ENCODE results near the gene GRIK2.
"Not testable (repeated sequence)": the region's sequence is repeated elsewhere in the genome, so short reads cannot be mapped to it uniquely, and the experiment has no call there.

The GRIK2 gene

DNA sequence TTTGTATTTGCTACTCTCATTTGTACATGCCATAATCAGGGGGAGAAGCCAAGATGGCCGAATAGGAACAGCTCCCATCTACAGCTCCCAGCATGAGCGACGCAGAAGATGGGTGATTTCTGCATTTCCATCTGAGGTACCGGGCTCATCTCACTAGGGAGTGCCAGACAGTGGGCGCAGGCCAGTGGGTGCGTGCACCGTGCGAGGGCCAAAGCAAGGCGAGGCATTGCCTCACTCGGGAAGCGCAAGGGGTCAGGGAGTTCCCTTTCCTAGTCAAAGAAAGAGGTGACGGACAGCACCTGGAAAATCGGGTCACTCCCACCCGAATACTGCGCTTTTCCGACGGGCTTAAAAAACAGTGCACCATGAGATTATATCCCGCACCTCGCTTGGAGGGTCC lies 694.7 kb downstream of the GRIK2 start:
- not testable (repeated sequence) for H2AK5ac ChIP-seq (ENCODE audit: low read length); H3K9ac ChIP-seq (ENCODE audit: low read length); H3K79me2 ChIP-seq (ENCODE audit: control insufficient read depth, insufficient read depth, low read length, poor library complexity); H3K4me3 ChIP-seq (ENCODE audit: low read depth, low read length); DNase-seq; H2BK120ac ChIP-seq (ENCODE audit: insufficient read depth, low read length, poor library complexity); H3K4me1 ChIP-seq (ENCODE audit: control insufficient read depth in 1 of 2, insufficient read depth in 2 of 2, low read length in 2 of 2); H2BK12ac ChIP-seq (ENCODE audit: low read length); H3K14ac ChIP-seq (ENCODE audit: low read length); H3K9me3 ChIP-seq (ENCODE audit: insufficient read depth, low read depth, low read length); H4K8ac ChIP-seq (ENCODE audit: low read depth, low read length); H3K36me3 ChIP-seq (ENCODE audit: control insufficient read depth in 1 of 2, insufficient read depth in 2 of 2, low read length in 2 of 2); H4K12ac ChIP-seq (ENCODE audit: low read depth, low read length); H3K4ac ChIP-seq (ENCODE audit: low read depth, low read length); H3K18ac ChIP-seq (ENCODE audit: low read length); H3K27me3 ChIP-seq (ENCODE audit: insufficient read depth, low read length); H3K4me2 ChIP-seq (ENCODE audit: low read length); H3K27ac ChIP-seq (ENCODE audit: low read depth, low read length); H2BK5ac ChIP-seq (ENCODE audit: low read depth, low read length, poor library complexity); H3K79me1 ChIP-seq (ENCODE audit: low read length); H3K23ac ChIP-seq (ENCODE audit: low read length); H4K91ac ChIP-seq (ENCODE audit: low read depth, low read length); H2AFZ ChIP-seq (ENCODE audit: insufficient read depth, low read length, poor library complexity)
- no CpG with 5 or more reads among the region's 19 CpGs for WGBS (ENCODE audit: extremely low coverage, insufficient coverage, insufficient read length)

DNA sequence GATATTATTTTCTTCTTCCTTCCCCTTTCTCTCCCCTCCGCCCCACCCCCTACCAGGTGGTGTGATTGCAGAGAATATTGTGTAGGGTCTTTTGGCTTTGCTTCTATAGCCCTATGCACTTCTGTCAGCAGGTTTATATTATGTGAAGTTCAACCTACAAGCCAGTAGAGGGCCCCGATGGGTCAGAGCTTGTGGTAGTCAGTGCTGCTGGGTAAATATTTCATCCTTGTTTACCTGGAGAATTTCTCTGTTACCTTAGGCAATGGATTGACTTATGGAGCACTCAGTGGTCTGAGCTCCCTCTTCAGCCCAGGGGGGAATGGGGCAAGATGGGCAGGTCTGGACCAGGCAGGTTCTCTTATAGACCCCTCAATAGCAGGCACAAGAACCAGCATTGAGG lies 720.9 kb downstream of the GRIK2 start:
- Histone ChIP-seq H3K27me3 (ENCODE audit: insufficient read depth, low read length) (no peaks in the 10 kb centered on the region), H3K79me2 (ENCODE audit: control insufficient read depth, insufficient read depth, low read length, poor library complexity) (no peaks in the 10 kb centered on the region), H3K14ac (ENCODE audit: low read length) (no peak overlapping the region), H2BK12ac (ENCODE audit: low read length) (no peak overlapping the region), H3K27ac (ENCODE audit: low read depth, low read length) (no peak overlapping the region), H2BK5ac (ENCODE audit: low read depth, low read length, poor library complexity) (no peak overlapping the region), H2AFZ (ENCODE audit: insufficient read depth, low read length, poor library complexity) (no peak overlapping the region), H3K23ac (ENCODE audit: low read length) (no peak overlapping the region), H3K4me3 (ENCODE audit: low read depth, low read length) (no peak overlapping the region), H3K79me1 (ENCODE audit: low read length) (no peaks in the 10 kb centered on the region), H3K9me3 (ENCODE audit: insufficient read depth, low read depth, low read length) (no peaks in the 10 kb centered on the region), H4K8ac (ENCODE audit: low read depth, low read length) (no peak overlapping the region), H4K91ac (ENCODE audit: low read depth, low read length) (no peak overlapping the region), H3K4ac (ENCODE audit: low read depth, low read length) (no peak overlapping the region), H2AK5ac (ENCODE audit: low read length) (no peak overlapping the region), H3K4me2 (ENCODE audit: low read length) (no peak overlapping the region), H2BK120ac (ENCODE audit: insufficient read depth, low read length, poor library complexity) (no peak overlapping the region), H3K36me3 (ENCODE audit: control insufficient read depth in 1 of 2, insufficient read depth in 2 of 2, low read length in 2 of 2) (no peaks in the 10 kb centered on the region), H3K9ac (ENCODE audit: low read length) (no peak overlapping the region), H4K12ac (ENCODE audit: low read depth, low read length) (no peak overlapping the region), H3K4me1 (ENCODE audit: control insufficient read depth in 1 of 2, insufficient read depth in 2 of 2, low read length in 2 of 2) (no peaks in the 10 kb centered on the region), H3K18ac (ENCODE audit: low read length) (no peak overlapping the region)
- WGBS (ENCODE audit: extremely low coverage, insufficient coverage, insufficient read length): no CpG with 5 or more reads among the region's 2 CpGs
- peak in 1 of 2 donors; percentile 21 for DNase-seq

DNA sequence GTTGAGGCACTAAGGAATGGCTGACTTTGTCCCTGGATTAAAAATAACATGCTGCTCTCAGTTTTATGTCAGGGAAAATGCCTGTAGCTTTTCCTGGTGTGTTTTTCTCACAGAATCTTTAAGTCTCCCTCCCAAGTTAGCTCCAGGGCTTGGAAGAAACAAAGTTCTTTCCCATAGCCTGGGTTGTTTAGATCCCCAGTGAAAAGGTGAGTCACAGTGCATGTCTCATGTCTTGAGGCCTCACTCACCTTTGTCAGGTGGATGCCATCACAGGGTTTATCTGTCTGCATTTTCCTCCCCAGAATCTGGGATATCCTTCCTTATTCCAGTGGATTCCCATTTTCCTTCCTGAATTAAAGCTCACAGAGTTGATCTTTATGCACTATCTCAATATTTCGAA lies 722.4 kb downstream of the GRIK2 start:
- Histone ChIP-seq H3K4me1 (ENCODE audit: control insufficient read depth in 1 of 2, insufficient read depth in 2 of 2, low read length in 2 of 2) (no peaks in the 10 kb centered on the region), H3K36me3 (ENCODE audit: control insufficient read depth in 1 of 2, insufficient read depth in 2 of 2, low read length in 2 of 2) (no peaks in the 10 kb centered on the region), H2BK120ac (ENCODE audit: insufficient read depth, low read length, poor library complexity) (no peak overlapping the region), H4K8ac (ENCODE audit: low read depth, low read length) (no peak overlapping the region), H3K23ac (ENCODE audit: low read length) (no peak overlapping the region), H3K14ac (ENCODE audit: low read length) (no peak overlapping the region), H4K12ac (ENCODE audit: low read depth, low read length) (no peak overlapping the region), H3K4me3 (ENCODE audit: low read depth, low read length) (no peak overlapping the region), H2BK12ac (ENCODE audit: low read length) (no peak overlapping the region), H3K18ac (ENCODE audit: low read length) (no peak overlapping the region), H3K4ac (ENCODE audit: low read depth, low read length) (no peak overlapping the region), H4K91ac (ENCODE audit: low read depth, low read length) (no peak overlapping the region), H2AFZ (ENCODE audit: insufficient read depth, low read length, poor library complexity) (no peak overlapping the region), H3K9me3 (ENCODE audit: insufficient read depth, low read depth, low read length) (no peaks in the 10 kb centered on the region), H2AK5ac (ENCODE audit: low read length) (no peak overlapping the region), H3K4me2 (ENCODE audit: low read length) (no peak overlapping the region), H3K27me3 (ENCODE audit: insufficient read depth, low read length) (no peaks in the 10 kb centered on the region), H2BK5ac (ENCODE audit: low read depth, low read length, poor library complexity) (no peak overlapping the region), H3K9ac (ENCODE audit: low read length) (no peak overlapping the region), H3K27ac (ENCODE audit: low read depth, low read length) (no peak overlapping the region), H3K79me2 (ENCODE audit: control insufficient read depth, insufficient read depth, low read length, poor library complexity) (no peaks in the 10 kb centered on the region), H3K79me1 (ENCODE audit: low read length) (no peaks in the 10 kb centered on the region)
- WGBS (ENCODE audit: extremely low coverage, insufficient coverage, insufficient read length): no CpG with 5 or more reads among the region's 1 CpG
- DNase-seq: no peak

DNA sequence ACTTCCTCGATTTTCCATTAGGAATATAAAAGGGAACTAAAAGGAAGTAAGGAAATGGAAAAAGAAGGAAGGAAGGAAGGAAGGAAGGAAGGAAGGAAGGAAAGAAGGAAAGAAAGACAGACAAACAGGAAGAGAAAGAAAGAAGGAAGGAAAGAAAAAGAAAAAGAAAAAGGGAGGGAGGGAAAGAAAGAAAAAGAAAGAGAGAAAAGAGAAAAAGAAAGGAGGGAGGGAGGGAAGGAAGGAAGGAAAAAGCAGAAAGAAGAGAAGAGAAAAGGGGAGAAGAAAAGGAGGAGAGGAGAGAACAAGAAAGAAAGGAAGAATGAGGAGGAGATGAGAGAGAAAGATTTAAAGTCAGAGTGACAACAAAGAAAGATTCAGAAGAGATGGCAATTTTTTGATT lies 724.5 kb downstream of the GRIK2 start:
- Histone ChIP-seq H2BK12ac (ENCODE audit: low read length) (no peak overlapping the region), H4K12ac (ENCODE audit: low read depth, low read length) (no peak overlapping the region), H4K8ac (ENCODE audit: low read depth, low read length) (no peak overlapping the region), H3K36me3 (ENCODE audit: control insufficient read depth in 1 of 2, insufficient read depth in 2 of 2, low read length in 2 of 2) (no peaks in the 10 kb centered on the region), H3K4me3 (ENCODE audit: low read depth, low read length) (no peak overlapping the region), H3K27me3 (ENCODE audit: insufficient read depth, low read length) (no peaks in the 10 kb centered on the region), H3K79me2 (ENCODE audit: control insufficient read depth, insufficient read depth, low read length, poor library complexity) (no peaks in the 10 kb centered on the region), H3K23ac (ENCODE audit: low read length) (no peak overlapping the region), H2BK5ac (ENCODE audit: low read depth, low read length, poor library complexity) (no peak overlapping the region), H3K9ac (ENCODE audit: low read length) (no peak overlapping the region), H3K79me1 (ENCODE audit: low read length) (no peaks in the 10 kb centered on the region), H3K27ac (ENCODE audit: low read depth, low read length) (no peak overlapping the region), H4K91ac (ENCODE audit: low read depth, low read length) (no peak overlapping the region), H3K4me1 (ENCODE audit: control insufficient read depth in 1 of 2, insufficient read depth in 2 of 2, low read length in 2 of 2) (no peaks in the 10 kb centered on the region), H3K9me3 (ENCODE audit: insufficient read depth, low read depth, low read length) (no peaks in the 10 kb centered on the region), H3K14ac (ENCODE audit: low read length) (no peak overlapping the region), H2AFZ (ENCODE audit: insufficient read depth, low read length, poor library complexity) (no peak overlapping the region), H2BK120ac (ENCODE audit: insufficient read depth, low read length, poor library complexity) (no peak overlapping the region), H3K18ac (ENCODE audit: low read length) (no peak overlapping the region), H2AK5ac (ENCODE audit: low read length) (no peak overlapping the region), H3K4ac (ENCODE audit: low read depth, low read length) (no peak overlapping the region), H3K4me2 (ENCODE audit: low read length) (no peak overlapping the region)
- no CpG with 5 or more reads among the region's 1 CpG for WGBS (ENCODE audit: extremely low coverage, insufficient coverage, insufficient read length)
- DNase-seq: no peak

All from trophoblast cell (in vitro differentiated cells and primary cell).